Colonic mucosa (tissue), 4 donors: ENCODE data around the gene MAD2L1. TPM values are rescaled to one million over a fixed set of nuclear protein-coding genes. Genes with fewer than 3 reads are reported as not detected.

ENCODE experiments used
- DNase-seq: peaks from one replicate; pipeline ENCODE4 v3.0.0-alpha.2; 2020
- H3K27ac ChIP-seq: fragments of 200-600 bp; one replicate; pipeline ENCODE4 v1.8.0; 2021
- H3K27me3 ChIP-seq: fragments of 200-600 bp; one replicate; pipeline ENCODE4 v1.8.0; 2021
- H3K36me3 ChIP-seq: fragments of 200-600 bp; one replicate; pipeline ENCODE4 v1.8.0; 2021
- H3K4me1 ChIP-seq: fragments of 200-600 bp; one replicate; pipeline ENCODE4 v1.8.0; 2021; ENCODE audit warnings: mild to moderate bottlenecking
- H3K4me3 ChIP-seq: fragments of 200-600 bp; one replicate; pipeline ENCODE4 v1.8.0; 2021
- H3K9ac ChIP-seq, 2 donors: one replicate each; pipeline ENCODE4 v1.7.0; 2013; ENCODE audit warnings: control low read depth in 2 of 2, low read depth in 2 of 2, low read length in 2 of 2
- H3K9me3 ChIP-seq: fragments of 200-600 bp; one replicate; pipeline ENCODE4 v1.8.0; 2021
- CTCF ChIP-seq: fragments of 200-600 bp; IDR thresholded peaks from one replicate; pipeline ENCODE4 v1.8.0; 2022; ENCODE audit warnings: antibody characterized with exemption, mild to moderate bottlenecking
- intact Hi-C: fragments of 100-400 bp; cut with DNase I; formaldehyde crosslinking; loops from one replicate; pipeline ENCODE4 v1.14.1; 2022
- total RNA-seq, 2 donors: library from RNA; stranded (reverse); fragmentation: NEBNext Ultra II Directional in 1 of 2; extraction: Animal tissue kit (Norgen Biotek cat#: 25700) in 1 of 2; gene quantifications; one replicate each; pipeline ENCODE4 v1.2.1, GENCODE V29; 2021
- donor health status: healthy.
- donor health status: DM: no; HTN: no; CAD: no.
- donor health status: DM: no; HTN: no; CAD: no.

MAD2L1 gene
- total RNA-seq, 2 donors from 2014 or later: 13.7 to 35.9 TPM

GRCh38 chr4:120081726-120082125, 15.1 kb upstream of the MAD2L1 start:
- intact Hi-C loops: no loop called here
- no peaks in the 10 kb centered on the region for H3K27me3 ChIP-seq
- H3K27ac ChIP-seq: no peak overlapping the region
- no peaks in the 10 kb centered on the region for H3K36me3 ChIP-seq
- H3K4me3 ChIP-seq: no peak overlapping the region
- no peak for DNase-seq
- H3K4me1 ChIP-seq: no peaks in the 10 kb centered on the region
- H3K9me3 ChIP-seq: no peaks in the 10 kb centered on the region
- no peak overlapping the region for H3K9ac ChIP-seq
- no peak for TF ChIP-seq CTCF

GRCh38 chr4:120080533-120080932, 13.9 kb upstream of the MAD2L1 start:
- no peak for DNase-seq
- Histone ChIP-seq H3K9me3 (no peaks in the 10 kb centered on the region), H3K9ac (no peak overlapping the region), H3K27me3 (no peaks in the 10 kb centered on the region), H3K4me3 (no peak overlapping the region), H3K36me3 (no peaks in the 10 kb centered on the region), H3K27ac (no peak overlapping the region), H3K4me1 (no peaks in the 10 kb centered on the region)
- TF ChIP-seq CTCF: no peak
- intact Hi-C loops: no loop called here

DNA sequence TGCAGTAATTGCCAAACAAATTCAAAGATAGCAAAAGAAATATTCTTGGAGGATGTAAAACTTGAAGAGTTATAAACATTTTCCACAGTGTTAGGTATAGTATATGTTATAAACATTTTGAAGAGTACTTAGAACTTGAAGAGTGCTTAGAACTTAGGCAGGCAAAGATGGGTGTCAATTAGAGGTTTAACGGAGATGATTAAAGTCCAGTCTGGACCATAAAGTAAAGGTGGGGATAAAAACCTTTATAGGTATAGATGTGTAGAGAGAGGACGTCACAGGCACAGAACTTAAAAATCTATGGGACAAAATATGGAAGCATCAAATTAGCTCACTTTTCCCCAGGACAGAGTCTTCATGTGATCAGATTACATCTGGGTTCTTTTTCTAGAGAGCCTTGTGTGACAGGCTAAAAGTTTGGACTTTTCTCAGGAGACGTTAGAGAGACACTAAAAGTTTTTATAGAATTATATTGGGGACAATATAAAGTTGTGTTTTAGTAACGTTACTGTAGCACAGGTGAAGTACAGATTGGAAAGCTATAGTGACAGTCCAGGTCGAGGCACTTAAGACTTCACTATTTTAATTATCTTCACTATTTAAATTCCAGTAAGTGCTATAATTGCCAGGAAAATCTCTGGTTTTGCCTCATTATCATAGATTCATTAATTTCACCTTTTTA, 13.3 kb upstream of the MAD2L1 start:
- Histone ChIP-seq H3K9ac (no peak overlapping the region), H3K4me1 (no peaks in the 10 kb centered on the region), H3K36me3 (no peaks in the 10 kb centered on the region), H3K27ac (no peak overlapping the region), H3K9me3 (no peaks in the 10 kb centered on the region), H3K27me3 (no peaks in the 10 kb centered on the region), H3K4me3 (no peak overlapping the region)
- TF ChIP-seq CTCF: no peak
- intact Hi-C loops: loop anchor here (10.0 kb wide), 1 partner anchor 1015 kb away; no protein-coding TSS in a partner anchor
- no peak for DNase-seq

DNA sequence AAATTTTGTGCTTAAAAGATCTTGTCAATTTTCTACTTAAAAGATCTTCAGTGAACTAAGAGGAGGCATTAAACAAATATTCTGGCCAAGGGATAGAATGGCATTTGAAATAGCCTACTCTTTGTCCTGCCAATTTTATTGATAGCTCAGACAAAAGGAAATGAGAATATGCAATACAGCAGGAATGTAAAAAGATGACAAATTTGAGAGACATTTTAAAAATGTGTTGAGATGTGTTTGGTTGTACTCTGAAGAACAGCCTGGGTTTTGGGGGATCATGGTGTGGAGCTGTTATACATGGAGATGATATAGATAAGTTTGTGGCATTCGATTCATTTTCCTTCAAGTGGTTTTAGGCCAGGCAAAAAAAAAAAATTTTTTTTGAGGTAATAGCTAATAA, 11.6 kb upstream of the MAD2L1 start:
- H3K27me3 ChIP-seq: no peaks in the 10 kb centered on the region
- no peaks in the 10 kb centered on the region for H3K36me3 ChIP-seq
- TF ChIP-seq CTCF: no peak
- no peak overlapping the region for H3K9ac ChIP-seq
- H3K4me1 ChIP-seq: no peaks in the 10 kb centered on the region
- DNase-seq: no peak
- no peaks in the 10 kb centered on the region for H3K9me3 ChIP-seq
- intact Hi-C loops: loop anchor here (10.0 kb wide), 1 partner anchor 1017 kb away; no protein-coding TSS in a partner anchor
- no peak overlapping the region for H3K4me3 ChIP-seq
- no peak overlapping the region for H3K27ac ChIP-seq

DNA sequence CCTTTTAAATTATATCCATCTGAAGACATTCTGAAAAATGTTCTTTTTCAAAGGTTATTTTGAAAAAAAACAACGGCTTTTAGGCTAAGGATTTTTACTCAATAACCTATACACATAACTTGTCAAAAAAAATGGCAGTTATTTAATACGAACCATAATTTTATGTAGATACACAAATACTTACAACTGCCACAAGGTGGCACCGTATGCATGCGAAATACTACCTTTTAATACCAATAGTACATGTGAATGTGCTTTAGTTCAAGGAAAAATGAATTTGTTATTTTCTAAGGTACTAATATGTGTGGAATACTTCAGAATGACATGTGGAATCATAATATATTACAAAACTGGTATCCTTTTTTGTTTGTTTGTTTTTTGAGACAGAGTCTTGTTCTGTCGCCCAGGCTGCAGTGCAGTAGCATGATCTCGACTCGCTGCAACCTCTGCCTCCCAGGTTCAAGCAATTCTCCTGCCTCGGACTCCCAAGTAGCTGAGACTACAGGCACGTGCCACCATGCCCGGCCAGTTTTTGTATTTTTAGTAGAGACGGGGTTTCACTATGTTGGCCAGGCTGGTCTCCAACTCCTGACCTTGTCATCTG, 4.6 kb upstream of the MAD2L1 start:
- peak; percentile 60 for TF ChIP-seq CTCF
- Histone ChIP-seq H3K9ac (no peak overlapping the region), H3K27ac (no peak overlapping the region), H3K4me3 (no peak overlapping the region), H3K36me3 (no peaks in the 10 kb centered on the region), H3K4me1 (peaks cover 5% of the 10 kb centered on the region), H3K27me3 (no peaks in the 10 kb centered on the region), H3K9me3 (no peaks in the 10 kb centered on the region)
- intact Hi-C loops: loop anchor here (10.0 kb wide), 1 partner anchor 1024 kb away; no protein-coding TSS in a partner anchor
- peak; percentile 56 for DNase-seq
